ENCODE results near the gene TRPM2.

Gene TRPM2

GRCh38 chr21:44322621-44323325 is 30.6 kb upstream of the TRPM2 start:
- no peak overlapping the region for H3K4me3 ChIP-seq (replicated peaks in 1 of 2; ENCODE audit: low read depth in 2 of 2, low read length in 2 of 2)
- no peak for DNase-seq (ENCODE audit: low read depth in 2 of 2)
- no peak for TF ChIP-seq CTCF (IDR thresholded peaks at IDR 0.05; ENCODE audit: low read depth, low read length)

GRCh38 chr21:44323591-44323990 is 29.8 kb upstream of the TRPM2 start:
- no peak for DNase-seq (ENCODE audit: low read depth in 2 of 2)
- H3K4me3 ChIP-seq (replicated peaks in 1 of 2; ENCODE audit: low read depth in 2 of 2, low read length in 2 of 2): no peak overlapping the region
- TF ChIP-seq CTCF (IDR thresholded peaks at IDR 0.05; ENCODE audit: low read depth, low read length): no peak

GRCh38 chr21:44324106-44324853 is 29.1 kb upstream of the TRPM2 start:
- H3K4me3 ChIP-seq (replicated peaks in 1 of 2; ENCODE audit: low read depth in 2 of 2, low read length in 2 of 2): no peak overlapping the region
- no peak for TF ChIP-seq CTCF (IDR thresholded peaks at IDR 0.05; ENCODE audit: low read depth, low read length)
- DNase-seq (ENCODE audit: low read depth in 2 of 2): no peak

- no peak for TF ChIP-seq CTCF (IDR thresholded peaks at IDR 0.05; ENCODE audit: low read depth, low read length)
- no peak overlapping the region for H3K4me3 ChIP-seq (replicated peaks in 1 of 2; ENCODE audit: low read depth in 2 of 2, low read length in 2 of 2)
- DNase-seq (ENCODE audit: low read depth in 2 of 2): no peak
These were observed 28.6 kb upstream of the TRPM2 start for GRCh38 chr21:44324854-44325107.

- no peak overlapping the region for H3K4me3 ChIP-seq (replicated peaks in 1 of 2; ENCODE audit: low read depth in 2 of 2, low read length in 2 of 2)
- DNase-seq (ENCODE audit: low read depth in 2 of 2): no peak
- no peak for TF ChIP-seq CTCF (IDR thresholded peaks at IDR 0.05; ENCODE audit: low read depth, low read length)
These were observed 27.8 kb upstream of the TRPM2 start for GRCh38 chr21:44325386-44326271.

GRCh38 chr21:44326272-44326647 is 27.2 kb upstream of the TRPM2 start:
- no peak overlapping the region for H3K4me3 ChIP-seq (replicated peaks in 1 of 2; ENCODE audit: low read depth in 2 of 2, low read length in 2 of 2)
- DNase-seq (ENCODE audit: low read depth in 2 of 2): no peak
- TF ChIP-seq CTCF (IDR thresholded peaks at IDR 0.05; ENCODE audit: low read depth, low read length): no peak
